HEK293 (cell line): Measurements from ENCODE around the gene KBTBD12.

ENCODE experiments used
- CTCF ChIP-seq: fragments of 450-650 bp; formaldehyde crosslinking; IDR thresholded peaks from 2 replicates; pipeline ENCODE4 v1.5.1; 2016; ENCODE audit warnings: missing biosample characterization, missing genetic modification characterization
- GLIS2 ChIP-seq: fragments of 450-650 bp; formaldehyde crosslinking; IDR thresholded peaks from 2 replicates; pipeline ENCODE4 v1.5.1; 2016; ENCODE audit warnings: missing biosample characterization, missing genetic modification characterization
- MEIS1 ChIP-seq: sonication (generic); formaldehyde crosslinking; IDR thresholded peaks from 2 replicates; pipeline ENCODE4 v1.8.1; 2022; ENCODE audit warnings: missing genetic modification reagents, mild to moderate bottlenecking, borderline replicate concordance
- MYNN ChIP-seq: fragments of 450-650 bp; formaldehyde crosslinking; IDR thresholded peaks from 2 replicates; pipeline ENCODE4 v1.5.1; 2016; ENCODE audit warnings: missing biosample characterization, missing genetic modification characterization, borderline replicate concordance
- YY1 ChIP-seq: fragments of 450-650 bp; formaldehyde crosslinking; IDR thresholded peaks from 2 replicates; pipeline ENCODE4 v1.5.1; 2018; ENCODE audit warnings: missing biosample characterization, missing genetic modification characterization
- ZBTB10 ChIP-seq: fragments of 450-650 bp; formaldehyde crosslinking; IDR thresholded peaks from 2 replicates; pipeline ENCODE4 v1.5.1; 2016; ENCODE audit warnings: missing biosample characterization, missing genetic modification characterization
- ZNF629 ChIP-seq: fragments of 450-650 bp; formaldehyde crosslinking; IDR thresholded peaks from 2 replicates; pipeline ENCODE4 v1.5.1; 2017; ENCODE audit warnings: missing biosample characterization, missing genetic modification characterization

GRCh38 chr3:128001576-128001975 is 86.5 kb downstream of the KBTBD12 start:
- TF ChIP-seq CTCF (no peak), GLIS2 (tag by site-specific recombination) (no peak), YY1 (no peak), MYNN (no peak), MEIS1 (CRISPR knock-in tag) (no peak), ZBTB10 (tag by site-specific recombination) (no peak), ZNF629 (tag by site-specific recombination) (no peak)
